ENCODE data around the gene PPFIA2. TPM values are rescaled to one million over a fixed set of nuclear protein-coding genes. Genes with fewer than 3 reads are reported as not detected.

Gene PPFIA2
- total RNA-seq, 2 donors from 2014 or later, result not detected

DNA sequence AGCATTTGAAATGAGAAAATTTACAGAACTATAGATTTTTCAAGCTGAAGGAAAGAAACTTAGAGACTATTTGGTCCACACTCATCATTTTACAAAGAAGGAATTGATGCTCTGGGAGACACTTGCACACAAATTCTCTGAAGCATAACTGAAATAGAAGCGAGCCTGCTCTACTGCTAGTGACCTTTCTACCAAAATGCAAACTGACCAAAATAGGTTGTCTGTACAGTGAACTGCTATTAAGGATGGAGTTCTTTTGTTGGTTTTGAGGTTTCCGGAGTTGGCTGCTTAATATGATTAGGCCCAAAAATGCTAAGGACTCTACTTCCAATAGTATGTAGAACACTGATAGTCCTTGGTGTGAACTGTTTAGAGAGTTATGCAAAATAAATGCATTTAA lies 194.9 kb downstream of the PPFIA2 start:
- no peak for ATAC-seq
- H3K4me1 Mint-ChIP-seq (ENCODE audit: low read depth in 2 of 2), result no peaks in the 10 kb centered on the region
- no peak overlapping the region for H3K27ac Mint-ChIP-seq
- no peak for DNase-seq (ENCODE audit: low spot score)
- H3K27me3 Mint-ChIP-seq, result no peaks in the 10 kb centered on the region
- H3K4me3 Mint-ChIP-seq, result no peak overlapping the region
- peaks cover 3% of the 10 kb centered on the region for H3K9me3 Mint-ChIP-seq
- no peaks in the 10 kb centered on the region for H3K36me3 Mint-ChIP-seq

DNA sequence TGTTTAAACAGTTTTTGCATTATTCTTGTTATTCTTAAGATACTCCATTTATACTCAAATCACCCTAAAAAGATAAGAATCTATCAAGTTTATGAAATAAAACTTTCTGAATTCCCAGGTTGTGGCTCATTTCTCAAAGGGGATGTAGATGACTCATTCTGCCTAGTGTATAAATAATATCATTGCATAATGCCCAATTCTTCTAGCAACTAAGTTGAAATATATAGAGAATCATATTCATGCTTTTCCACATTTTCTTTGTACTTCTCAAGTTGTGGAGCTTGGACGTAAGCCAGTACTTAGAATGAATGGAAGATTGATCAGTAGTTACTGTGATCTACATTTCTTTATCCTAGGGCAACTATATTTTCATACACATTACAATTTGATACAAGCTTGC lies 201.1 kb downstream of the PPFIA2 start:
- Mint-ChIP-seq H3K4me1 (ENCODE audit: low read depth in 2 of 2) (no peaks in the 10 kb centered on the region), H3K4me3 (no peak overlapping the region), H3K36me3 (no peaks in the 10 kb centered on the region), H3K9me3 (peaks cover 2% of the 10 kb centered on the region), H3K27me3 (no peaks in the 10 kb centered on the region), H3K27ac (no peak overlapping the region)
- DNase-seq (ENCODE audit: low spot score), result no peak
- ATAC-seq, result no peak

- Mint-ChIP-seq H3K36me3 (no peaks in the 10 kb centered on the region), H3K4me3 (no peak overlapping the region), H3K27me3 (no peaks in the 10 kb centered on the region), H3K27ac (no peak overlapping the region), H3K9me3 (peaks cover 11% of the 10 kb centered on the region), H3K4me1 (ENCODE audit: low read depth in 2 of 2) (no peaks in the 10 kb centered on the region)
- ATAC-seq (no peak), DNase-seq (ENCODE audit: low spot score) (no peak)
Observed at GRCh38 chr12:81546811-81547210, 212.3 kb downstream of the PPFIA2 start.

DNA sequence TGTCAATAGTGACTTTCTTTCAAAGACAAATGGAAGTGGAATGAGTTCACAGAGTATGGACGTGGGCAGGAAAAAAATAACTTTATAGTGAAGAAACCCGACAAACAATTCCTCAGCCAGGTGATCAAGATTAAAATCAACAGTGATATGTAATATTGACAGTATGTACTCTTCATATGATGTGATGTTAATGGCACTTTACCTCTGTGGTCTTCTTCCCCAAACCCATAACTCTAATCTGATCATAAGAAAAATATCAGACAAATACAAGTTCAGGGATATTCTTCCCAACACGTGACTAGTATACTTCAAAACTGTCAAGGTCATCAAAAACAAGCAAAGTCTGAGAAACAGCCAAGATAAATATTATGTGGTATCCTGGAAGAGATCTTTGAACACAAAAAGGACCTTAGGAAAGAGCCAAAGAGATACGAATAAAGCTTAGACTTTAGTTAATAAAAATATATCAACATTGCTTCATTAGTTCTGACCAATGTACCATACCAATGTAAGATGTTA lies 215.5 kb downstream of the PPFIA2 start:
- Mint-ChIP-seq H3K36me3 (no peaks in the 10 kb centered on the region), H3K4me1 (ENCODE audit: low read depth in 2 of 2) (no peaks in the 10 kb centered on the region), H3K9me3 (peaks cover 9% of the 10 kb centered on the region), H3K4me3 (no peak overlapping the region), H3K27ac (no peak overlapping the region), H3K27me3 (no peaks in the 10 kb centered on the region)
- no peak for DNase-seq (ENCODE audit: low spot score)
- no peak for ATAC-seq

GRCh38 chr12:81542065-81543010 lies 216.8 kb downstream of the PPFIA2 start:
- Mint-ChIP-seq H3K36me3 (no peaks in the 10 kb centered on the region), H3K4me3 (no peak overlapping the region), H3K9me3 (peaks cover 13% of the 10 kb centered on the region), H3K4me1 (ENCODE audit: low read depth in 2 of 2) (no peaks in the 10 kb centered on the region), H3K27me3 (no peaks in the 10 kb centered on the region), H3K27ac (no peak overlapping the region)
- DNase-seq (ENCODE audit: low spot score) (no peak), ATAC-seq (no peak)

DNA sequence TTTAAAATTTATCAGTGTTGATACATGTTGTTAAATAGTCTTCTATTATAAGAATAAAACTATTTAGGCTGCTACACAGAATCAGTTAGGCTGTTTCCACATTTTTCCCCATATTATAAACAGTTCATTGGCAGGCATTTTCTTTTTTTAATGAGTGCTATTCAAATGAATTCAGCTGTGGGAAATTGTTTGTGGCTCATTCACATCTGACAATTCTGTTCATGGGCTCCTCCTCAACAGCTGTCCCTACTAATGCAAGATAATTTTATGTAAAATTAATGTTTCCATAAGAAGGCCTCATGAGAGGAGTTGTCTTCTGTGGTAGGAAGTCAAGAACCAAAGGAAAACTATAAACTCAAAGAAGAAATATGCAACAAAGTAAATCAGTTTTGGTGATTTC lies 218.0 kb downstream of the PPFIA2 start:
- DNase-seq (ENCODE audit: low spot score) (no peak), ATAC-seq (no peak)
- Mint-ChIP-seq H3K4me1 (ENCODE audit: low read depth in 2 of 2) (no peaks in the 10 kb centered on the region), H3K4me3 (no peak overlapping the region), H3K27me3 (no peaks in the 10 kb centered on the region), H3K36me3 (no peaks in the 10 kb centered on the region), H3K9me3 (peaks cover 13% of the 10 kb centered on the region), H3K27ac (no peak overlapping the region)

DNA sequence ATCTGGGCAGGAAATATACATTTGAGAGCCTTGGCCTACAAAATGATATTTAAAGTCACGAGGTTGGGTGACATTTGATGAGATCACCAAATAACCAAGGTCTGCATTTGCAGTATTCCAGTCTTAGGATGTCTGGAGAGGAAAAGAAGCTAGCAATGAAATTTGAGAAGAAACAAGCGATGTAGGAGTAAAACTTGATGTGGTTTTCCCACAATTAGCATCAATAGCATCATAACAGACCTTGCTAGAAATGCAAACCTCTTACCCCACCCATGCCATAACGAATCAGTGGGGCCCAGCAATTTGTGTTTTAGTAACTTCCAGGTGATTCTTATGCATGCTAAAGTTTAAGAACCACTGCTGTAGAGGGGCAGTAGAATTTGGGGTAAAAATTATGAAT lies 219.9 kb downstream of the PPFIA2 start:
- Mint-ChIP-seq H3K36me3 (no peaks in the 10 kb centered on the region), H3K9me3 (peaks cover 13% of the 10 kb centered on the region), H3K4me3 (no peak overlapping the region), H3K27me3 (no peaks in the 10 kb centered on the region), H3K4me1 (ENCODE audit: low read depth in 2 of 2) (no peaks in the 10 kb centered on the region), H3K27ac (no peak overlapping the region)
- DNase-seq (ENCODE audit: low spot score) (no peak), ATAC-seq (no peak)

DNA sequence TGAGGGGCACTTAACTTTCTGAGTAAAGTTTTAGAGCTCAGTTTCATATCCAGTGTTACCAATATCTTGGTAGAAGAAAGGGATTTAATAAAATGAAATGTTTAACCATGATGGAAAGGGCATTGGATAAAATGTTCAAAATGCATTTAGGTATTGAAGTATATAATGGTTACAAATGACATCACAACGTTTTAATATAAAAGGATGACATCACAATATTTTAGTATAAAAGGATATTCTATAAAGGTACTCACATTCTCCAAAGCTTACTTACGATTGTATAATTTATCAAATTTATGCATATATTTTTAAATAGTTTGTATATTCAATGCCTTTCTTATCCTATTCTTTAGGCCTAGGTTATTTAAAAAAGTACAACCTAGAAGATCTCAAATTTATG lies 226.1 kb downstream of the PPFIA2 start:
- DNase-seq (ENCODE audit: low spot score), result no peak

DNA sequence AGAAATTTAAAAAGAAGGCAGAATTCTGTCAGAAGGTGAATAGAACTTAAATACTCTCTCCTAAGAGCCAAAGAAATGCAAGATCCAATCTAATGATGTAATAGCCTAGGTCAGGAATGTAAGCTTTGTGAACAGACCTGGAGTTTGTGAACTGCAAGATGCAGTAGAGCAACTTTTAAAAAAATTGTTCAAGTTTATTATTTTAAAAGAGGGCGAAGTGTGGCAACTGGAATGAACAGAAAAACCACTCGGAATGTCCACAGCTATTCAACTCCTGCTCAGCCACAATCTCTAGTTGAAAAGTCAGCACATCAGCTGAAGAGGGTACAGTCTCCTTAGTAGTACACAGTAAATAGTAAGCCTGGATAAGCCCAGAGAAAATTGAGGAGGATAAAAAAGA lies 228.8 kb downstream of the PPFIA2 start:
- DNase-seq (ENCODE audit: low spot score), result no peak
- Mint-ChIP-seq H3K9me3 (peaks cover 5% of the 10 kb centered on the region), H3K4me3 (no peak overlapping the region), H3K27ac (no peak overlapping the region), H3K36me3 (no peaks in the 10 kb centered on the region), H3K27me3 (no peaks in the 10 kb centered on the region), H3K4me1 (ENCODE audit: low read depth in 2 of 2) (no peaks in the 10 kb centered on the region)
- no peak for ATAC-seq

More for the DNA sequence above, 226.1 kb downstream of the PPFIA2 start:
- Mint-ChIP-seq H3K9me3 (peaks cover 5% of the 10 kb centered on the region), H3K27me3 (no peaks in the 10 kb centered on the region), H3K4me3 (no peak overlapping the region), H3K4me1 (ENCODE audit: low read depth in 2 of 2) (no peaks in the 10 kb centered on the region), H3K27ac (no peak overlapping the region), H3K36me3 (no peaks in the 10 kb centered on the region)
- no peak for ATAC-seq

- ATAC-seq (no peak), DNase-seq (ENCODE audit: low spot score) (no peak)
- Mint-ChIP-seq H3K27me3 (no peaks in the 10 kb centered on the region), H3K4me1 (ENCODE audit: low read depth in 2 of 2) (peaks cover 4 to 6% of the 10 kb centered on the region in 2 donors), H3K9me3 (peaks cover 23% of the 10 kb centered on the region), H3K4me3 (peak overlapping the region; percentile 37), H3K27ac (no peak overlapping the region), H3K36me3 (peaks cover 4% of the 10 kb centered on the region)
Observed at GRCh38 chr12:81520064-81520945, 238.8 kb downstream of the PPFIA2 start.

DNA sequence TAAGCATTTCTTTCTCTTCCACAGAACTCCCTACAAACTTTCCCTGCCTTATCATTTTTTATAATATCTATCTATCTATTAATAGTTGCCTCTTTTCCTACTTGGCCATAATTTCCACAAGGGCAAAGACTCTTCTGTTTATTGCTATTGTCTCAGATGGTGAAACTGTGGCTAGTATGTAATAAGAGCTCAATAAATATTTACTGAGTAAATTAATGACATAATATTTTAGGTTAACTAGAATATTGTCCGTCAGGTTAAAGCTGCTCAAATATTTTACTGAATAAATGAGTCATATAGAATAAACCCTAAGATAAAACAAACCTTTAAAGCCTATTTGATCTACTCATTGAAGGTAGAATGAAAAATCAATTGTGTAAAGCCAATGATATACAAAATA lies 240.5 kb downstream of the PPFIA2 start:
- H3K4me1 Mint-ChIP-seq (ENCODE audit: low read depth in 2 of 2), result peaks cover 4 to 6% of the 10 kb centered on the region in 2 donors
- H3K36me3 Mint-ChIP-seq, result peaks cover 4% of the 10 kb centered on the region
- DNase-seq (ENCODE audit: low spot score) (no peak), ATAC-seq (no peak)
- H3K9me3 Mint-ChIP-seq, result peaks cover 20% of the 10 kb centered on the region
- no peaks in the 10 kb centered on the region for H3K27me3 Mint-ChIP-seq
- H3K27ac Mint-ChIP-seq, result no peak overlapping the region
- no peak overlapping the region for H3K4me3 Mint-ChIP-seq

DNA sequence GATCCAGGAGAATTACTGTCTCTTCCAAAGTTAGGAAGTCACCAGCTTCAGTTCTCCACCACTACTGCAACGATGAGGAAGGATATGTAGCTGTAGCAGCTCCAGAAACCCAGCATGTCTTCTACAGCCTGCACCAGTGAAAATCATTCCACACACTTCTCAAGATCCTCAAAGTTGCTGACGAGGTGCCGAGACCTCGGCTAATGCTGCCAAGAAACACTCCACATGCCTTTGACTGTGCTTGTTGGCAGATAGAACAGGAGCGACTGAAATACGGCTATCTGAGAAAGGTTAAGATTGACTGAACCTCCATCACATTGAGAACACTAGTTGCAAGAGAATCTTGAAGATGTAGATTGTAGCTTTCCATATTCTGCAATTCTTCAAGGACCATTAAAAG lies 241.9 kb downstream of the PPFIA2 start:
- ATAC-seq, result no peak
- Mint-ChIP-seq H3K4me1 (ENCODE audit: low read depth in 2 of 2) (peaks cover 4 to 6% of the 10 kb centered on the region in 2 donors), H3K9me3 (peaks cover 18% of the 10 kb centered on the region), H3K36me3 (peaks cover 4% of the 10 kb centered on the region), H3K27ac (no peak overlapping the region), H3K4me3 (no peak overlapping the region), H3K27me3 (no peaks in the 10 kb centered on the region)
- no peak for DNase-seq (ENCODE audit: low spot score)

- H3K4me3 Mint-ChIP-seq, result no peak overlapping the region
- peaks cover 14% of the 10 kb centered on the region for H3K9me3 Mint-ChIP-seq
- ATAC-seq (no peak), DNase-seq (ENCODE audit: low spot score) (no peak)
- no peaks in the 10 kb centered on the region for H3K27me3 Mint-ChIP-seq
- H3K27ac Mint-ChIP-seq, result no peak overlapping the region
- no peaks in the 10 kb centered on the region for H3K4me1 Mint-ChIP-seq (ENCODE audit: low read depth in 2 of 2)
- H3K36me3 Mint-ChIP-seq, result peaks cover 4% of the 10 kb centered on the region
Observed at GRCh38 chr12:81502912-81503695, 256.0 kb downstream of the PPFIA2 start.

Measured in natural killer cell treated with Interleukin-12 subunit alpha and Interleukin-12 subunit beta and Interleukin-15 and Interleukin-18, amount 100 ng/mL, for 72 hours (primary cell).